DLD1 (cell line): ENCODE data around the gene MAP3K21.

Source experiments
- in situ Hi-C: cut with HindIII; loops from 2 replicates; pipeline ENCODE4 v1.10.0; 2017; ENCODE audit warnings: low sequenced_read_pairs

The MAP3K21 gene

GRCh38 chr1:233386336-233386735 lies 58.8 kb downstream of the MAP3K21 start:
- in situ Hi-C loops = no loop called here

GRCh38 chr1:233387585-233387984 lies 60.1 kb downstream of the MAP3K21 start:
- in situ Hi-C loops = no loop called here

GRCh38 chr1:233389169-233389568 lies 61.6 kb downstream of the MAP3K21 start:
- in situ Hi-C loops = no loop called here

- in situ Hi-C loops = no loop called here
Observed at GRCh38 chr1:233389893-233390292, 62.4 kb downstream of the MAP3K21 start.

- in situ Hi-C loops = no loop called here
Observed at GRCh38 chr1:233390842-233391737, 63.6 kb downstream of the MAP3K21 start.

GRCh38 chr1:233393084-233393840 lies 65.7 kb downstream of the MAP3K21 start:
- in situ Hi-C loops = no loop called here

GRCh38 chr1:233393926-233394680 lies 66.6 kb downstream of the MAP3K21 start:
- in situ Hi-C loops = no loop called here

- in situ Hi-C loops = no loop called here
Observed at GRCh38 chr1:233394860-233395717, 67.6 kb downstream of the MAP3K21 start.

- in situ Hi-C loops = no loop called here
Observed at GRCh38 chr1:233395863-233396646, 68.5 kb downstream of the MAP3K21 start.

GRCh38 chr1:233406339-233406960 lies 78.9 kb downstream of the MAP3K21 start:
- in situ Hi-C loops = no loop called here

GRCh38 chr1:233406994-233407631 lies 79.6 kb downstream of the MAP3K21 start:
- in situ Hi-C loops = no loop called here

GRCh38 chr1:233409540-233409939 lies 82.0 kb downstream of the MAP3K21 start:
- in situ Hi-C loops = no loop called here

- in situ Hi-C loops = no loop called here
Observed at GRCh38 chr1:233410906-233411305, 83.4 kb downstream of the MAP3K21 start.

GRCh38 chr1:233412812-233413211 lies 85.3 kb downstream of the MAP3K21 start:
- in situ Hi-C loops = no loop called here

- in situ Hi-C loops = no loop called here
Observed at GRCh38 chr1:233421293-233421692, 93.8 kb downstream of the MAP3K21 start.

GRCh38 chr1:233424779-233425178 lies 97.3 kb downstream of the MAP3K21 start:
- in situ Hi-C loops = loop anchor here (25.0 kb wide), 1 partner anchor 638 kb away; no protein-coding TSS in a partner anchor

- in situ Hi-C loops = loop anchor here (25.0 kb wide), 1 partner anchor 634 kb away; no protein-coding TSS in a partner anchor
Observed at GRCh38 chr1:233427907-233428306, 100.4 kb downstream of the MAP3K21 start.

GRCh38 chr1:233431753-233432403 lies 104.4 kb downstream of the MAP3K21 start:
- in situ Hi-C loops = loop anchor here (25.0 kb wide), 1 partner anchor 630 kb away; no protein-coding TSS in a partner anchor
